Lower leg skin (tissue), 3 donors: ENCODE results near the gene WWOX.

Experiments used
- POLR2A ChIP-seq, 2 donors: fragments of 450-650 bp; IDR thresholded peaks; one replicate each; pipeline ENCODE4 v1.6.1; 2016 to 2017; ENCODE audit warnings: antibody characterized with exemption in 2 of 2, mild to moderate bottlenecking in 1 of 2, moderate library complexity in 1 of 2
- TF ChIP-seq, protein P1 (sequence below), 3 donors: fragments of 450-650 bp; IDR thresholded peaks; one replicate each; pipeline ENCODE4 v1.5.1; 2016; ENCODE audit warnings: antibody characterized with exemption in 3 of 3, mild to moderate bottlenecking in 3 of 3, moderate library complexity in 2 of 3

GRCh38 chr16:79257953-79258490 lies 1158.6 kb downstream of the WWOX start:
- TF ChIP-seq, protein P1, sequence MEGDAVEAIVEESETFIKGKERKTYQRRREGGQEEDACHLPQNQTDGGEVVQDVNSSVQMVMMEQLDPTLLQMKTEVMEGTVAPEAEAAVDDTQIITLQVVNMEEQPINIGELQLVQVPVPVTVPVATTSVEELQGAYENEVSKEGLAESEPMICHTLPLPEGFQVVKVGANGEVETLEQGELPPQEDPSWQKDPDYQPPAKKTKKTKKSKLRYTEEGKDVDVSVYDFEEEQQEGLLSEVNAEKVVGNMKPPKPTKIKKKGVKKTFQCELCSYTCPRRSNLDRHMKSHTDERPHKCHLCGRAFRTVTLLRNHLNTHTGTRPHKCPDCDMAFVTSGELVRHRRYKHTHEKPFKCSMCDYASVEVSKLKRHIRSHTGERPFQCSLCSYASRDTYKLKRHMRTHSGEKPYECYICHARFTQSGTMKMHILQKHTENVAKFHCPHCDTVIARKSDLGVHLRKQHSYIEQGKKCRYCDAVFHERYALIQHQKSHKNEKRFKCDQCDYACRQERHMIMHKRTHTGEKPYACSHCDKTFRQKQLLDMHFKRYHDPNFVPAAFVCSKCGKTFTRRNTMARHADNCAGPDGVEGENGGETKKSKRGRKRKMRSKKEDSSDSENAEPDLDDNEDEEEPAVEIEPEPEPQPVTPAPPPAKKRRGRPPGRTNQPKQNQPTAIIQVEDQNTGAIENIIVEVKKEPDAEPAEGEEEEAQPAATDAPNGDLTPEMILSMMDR (IDR thresholded peaks at IDR 0.05): no peak
- no peak for TF ChIP-seq POLR2A (IDR thresholded peaks at IDR 0.05)
